Adrenal gland (tissue), 5 donors: ENCODE measurements around the gene KDM7A.

Source experiments
- CTCF ChIP-seq, 6 experiments: fragments of 450-650 bp in 4 of 6; fragments of 200-600 bp in 2 of 6; sonication (generic) in 1 of 6; IDR thresholded peaks; 1 replicate in 5 of 6; 2 replicates in 1 of 6; pipeline versions ENCODE4 v1.5.1 to v1.8.0; 2016 to 2021; ENCODE audit warnings: antibody characterized with exemption in 6 of 6, mild to moderate bottlenecking in 2 of 6, moderate library complexity in 1 of 6
- POLR2A ChIP-seq, 2 donors: fragments of 450-650 bp; IDR thresholded peaks; one replicate each; pipeline ENCODE4 v1.6.1; 2017; ENCODE audit warnings: antibody characterized with exemption in 2 of 2, mild to moderate bottlenecking in 2 of 2, moderate library complexity in 1 of 2
- donor health status: DM: no; HTN: no; CAD: no.

- no peak for TF ChIP-seq CTCF (IDR thresholded peaks at IDR 0.05)
- TF ChIP-seq POLR2A (IDR thresholded peaks at IDR 0.05): no peak
These were observed 32.0 kb downstream of the KDM7A start for GRCh38 chr7:140144821-140145220.
